GM23338 (cell line): Measurements from ENCODE around the gene PSORS1C1.

Experiments used
- CREB1 ChIP-seq: fragments of 250-450 bp; sonication (Bioruptor Pico); IDR thresholded peaks from 2 replicates; pipeline ENCODE4 v1.5.0; 2020; ENCODE audit warnings: low read depth, mild to moderate bottlenecking, moderate library complexity
- EZH2 ChIP-seq: fragments of 200-600 bp; sonication (generic); IDR thresholded peaks from one replicate; pipeline ENCODE4 v1.8.0; 2017; ENCODE audit warnings: antibody characterized with exemption, mild to moderate bottlenecking, low read depth; ENCODE audit not compliant: unreplicated experiment
- EZH2phosphoT487 ChIP-seq: fragments of 200-600 bp; sonication (generic); IDR thresholded peaks from one replicate; pipeline ENCODE4 v1.8.1; 2018; ENCODE audit warnings: antibody characterized with exemption; ENCODE audit not compliant: unreplicated experiment
- JUNB ChIP-seq: IDR thresholded peaks from one replicate; pipeline ENCODE4 v1.6.1; 2016; ENCODE audit warnings: antibody characterized with exemption; ENCODE audit not compliant: unreplicated experiment
- NANOG ChIP-seq: IDR thresholded peaks from 2 replicates; pipeline ENCODE4 v1.6.1; 2016; ENCODE audit warnings: antibody characterized with exemption, borderline replicate concordance
- POLR2AphosphoS5 ChIP-seq: IDR thresholded peaks from 2 replicates; pipeline ENCODE4 v1.6.1; 2016; ENCODE audit warnings: antibody characterized with exemption, low read depth
- STAT1 ChIP-seq: IDR thresholded peaks from one replicate; pipeline ENCODE4 v1.6.1; 2016; ENCODE audit warnings: antibody characterized with exemption; ENCODE audit not compliant: unreplicated experiment
- TF ChIP-seq, protein P1 (sequence below), 2 experiments: fragments of 200-600 bp in 1 of 2; sonication (generic) in 1 of 2; conservative IDR thresholded peaks; 2 replicates each; pipeline versions ENCODE4 v1.5.1 to v1.6.1; 2016 to 2017; ENCODE audit warnings: antibody characterized with exemption in 2 of 2, low read depth in 2 of 2, mild to moderate bottlenecking in 2 of 2, moderate library complexity in 1 of 2
- TF ChIP-seq, protein P2 (sequence below): IDR thresholded peaks from one replicate; pipeline ENCODE4 v1.6.1; 2018; ENCODE audit warnings: antibody characterized with exemption; ENCODE audit not compliant: unreplicated experiment

DNA sequence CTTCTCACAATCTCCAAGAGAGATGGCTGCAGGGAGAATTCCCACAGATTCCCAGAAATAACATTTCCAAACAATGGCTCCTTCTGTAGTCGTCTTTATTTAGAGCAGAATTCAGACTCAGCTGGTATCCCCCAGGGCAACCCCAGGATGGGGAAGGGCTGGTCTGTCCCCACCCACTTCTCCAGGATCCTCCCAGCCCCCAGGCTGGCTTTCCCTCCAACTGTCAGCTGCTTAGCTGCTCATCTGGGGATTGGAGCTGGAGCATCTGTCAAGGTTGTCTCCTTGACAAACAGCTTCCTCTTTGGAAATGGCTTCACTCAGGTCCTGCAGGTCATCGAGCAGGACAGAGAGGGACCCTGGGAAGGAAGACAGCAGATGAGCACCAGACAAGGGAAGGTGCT is 27.8 kb downstream of the PSORS1C1 start:
- TF ChIP-seq, protein P1, sequence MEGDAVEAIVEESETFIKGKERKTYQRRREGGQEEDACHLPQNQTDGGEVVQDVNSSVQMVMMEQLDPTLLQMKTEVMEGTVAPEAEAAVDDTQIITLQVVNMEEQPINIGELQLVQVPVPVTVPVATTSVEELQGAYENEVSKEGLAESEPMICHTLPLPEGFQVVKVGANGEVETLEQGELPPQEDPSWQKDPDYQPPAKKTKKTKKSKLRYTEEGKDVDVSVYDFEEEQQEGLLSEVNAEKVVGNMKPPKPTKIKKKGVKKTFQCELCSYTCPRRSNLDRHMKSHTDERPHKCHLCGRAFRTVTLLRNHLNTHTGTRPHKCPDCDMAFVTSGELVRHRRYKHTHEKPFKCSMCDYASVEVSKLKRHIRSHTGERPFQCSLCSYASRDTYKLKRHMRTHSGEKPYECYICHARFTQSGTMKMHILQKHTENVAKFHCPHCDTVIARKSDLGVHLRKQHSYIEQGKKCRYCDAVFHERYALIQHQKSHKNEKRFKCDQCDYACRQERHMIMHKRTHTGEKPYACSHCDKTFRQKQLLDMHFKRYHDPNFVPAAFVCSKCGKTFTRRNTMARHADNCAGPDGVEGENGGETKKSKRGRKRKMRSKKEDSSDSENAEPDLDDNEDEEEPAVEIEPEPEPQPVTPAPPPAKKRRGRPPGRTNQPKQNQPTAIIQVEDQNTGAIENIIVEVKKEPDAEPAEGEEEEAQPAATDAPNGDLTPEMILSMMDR (conservative IDR thresholded peaks at IDR 0.05; ENCODE audit: low read depth in 2 of 2) = no peak
- TF ChIP-seq POLR2AphosphoS5 (no peak), EZH2 (no peak), JUNB (no peak), STAT1 (no peak), EZH2phosphoT487 (no peak), NANOG (no peak), CREB1 (CRISPR knock-in tag) (no peak)
- TF ChIP-seq, protein P2, sequence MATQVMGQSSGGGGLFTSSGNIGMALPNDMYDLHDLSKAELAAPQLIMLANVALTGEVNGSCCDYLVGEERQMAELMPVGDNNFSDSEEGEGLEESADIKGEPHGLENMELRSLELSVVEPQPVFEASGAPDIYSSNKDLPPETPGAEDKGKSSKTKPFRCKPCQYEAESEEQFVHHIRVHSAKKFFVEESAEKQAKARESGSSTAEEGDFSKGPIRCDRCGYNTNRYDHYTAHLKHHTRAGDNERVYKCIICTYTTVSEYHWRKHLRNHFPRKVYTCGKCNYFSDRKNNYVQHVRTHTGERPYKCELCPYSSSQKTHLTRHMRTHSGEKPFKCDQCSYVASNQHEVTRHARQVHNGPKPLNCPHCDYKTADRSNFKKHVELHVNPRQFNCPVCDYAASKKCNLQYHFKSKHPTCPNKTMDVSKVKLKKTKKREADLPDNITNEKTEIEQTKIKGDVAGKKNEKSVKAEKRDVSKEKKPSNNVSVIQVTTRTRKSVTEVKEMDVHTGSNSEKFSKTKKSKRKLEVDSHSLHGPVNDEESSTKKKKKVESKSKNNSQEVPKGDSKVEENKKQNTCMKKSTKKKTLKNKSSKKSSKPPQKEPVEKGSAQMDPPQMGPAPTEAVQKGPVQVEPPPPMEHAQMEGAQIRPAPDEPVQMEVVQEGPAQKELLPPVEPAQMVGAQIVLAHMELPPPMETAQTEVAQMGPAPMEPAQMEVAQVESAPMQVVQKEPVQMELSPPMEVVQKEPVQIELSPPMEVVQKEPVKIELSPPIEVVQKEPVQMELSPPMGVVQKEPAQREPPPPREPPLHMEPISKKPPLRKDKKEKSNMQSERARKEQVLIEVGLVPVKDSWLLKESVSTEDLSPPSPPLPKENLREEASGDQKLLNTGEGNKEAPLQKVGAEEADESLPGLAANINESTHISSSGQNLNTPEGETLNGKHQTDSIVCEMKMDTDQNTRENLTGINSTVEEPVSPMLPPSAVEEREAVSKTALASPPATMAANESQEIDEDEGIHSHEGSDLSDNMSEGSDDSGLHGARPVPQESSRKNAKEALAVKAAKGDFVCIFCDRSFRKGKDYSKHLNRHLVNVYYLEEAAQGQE = no peak
